ENCODE results near the gene HNRNPCL4.
"Not testable (repeated sequence)": the region's sequence is repeated elsewhere in the genome, so short reads cannot be mapped to it uniquely, and the experiment has no call there.

The HNRNPCL4 gene

GRCh38 chr1:13165531-13165930 is at the start of gene HNRNPCL4:
HNRNPCL4 (minus strand) TSS chr1:13165631; CDS start chr1:13165467, 164 bp downstream.
- not testable (repeated sequence) for DNase-seq (ENCODE audit: low read depth in 3 of 3, low spot score in 1 of 3)

- DNase-seq (ENCODE audit: low read depth in 3 of 3, low spot score in 1 of 3) = not testable (repeated sequence)
Observed at GRCh38 chr1:13208712-13209111, 43.3 kb upstream of the HNRNPCL4 start.

GRCh38 chr1:13201309-13201708 is 35.9 kb upstream of the HNRNPCL4 start, which contains the start of gene PRAMEF13:
PRAMEF13 (minus strand) TSS chr1:13201409; CDS start chr1:13199589, 1,820 bp downstream.
- not testable (repeated sequence) for DNase-seq (ENCODE audit: low read depth in 3 of 3, low spot score in 1 of 3)

GRCh38 chr1:13171548-13171947 is 6.1 kb upstream of the HNRNPCL4 start, which contains the start of gene PRAMEF9:
PRAMEF9 (plus strand) TSS chr1:13171848; CDS start chr1:13175281, 3,433 bp downstream.
- DNase-seq (ENCODE audit: low read depth in 3 of 3, low spot score in 1 of 3) = not testable (repeated sequence)

DNA sequence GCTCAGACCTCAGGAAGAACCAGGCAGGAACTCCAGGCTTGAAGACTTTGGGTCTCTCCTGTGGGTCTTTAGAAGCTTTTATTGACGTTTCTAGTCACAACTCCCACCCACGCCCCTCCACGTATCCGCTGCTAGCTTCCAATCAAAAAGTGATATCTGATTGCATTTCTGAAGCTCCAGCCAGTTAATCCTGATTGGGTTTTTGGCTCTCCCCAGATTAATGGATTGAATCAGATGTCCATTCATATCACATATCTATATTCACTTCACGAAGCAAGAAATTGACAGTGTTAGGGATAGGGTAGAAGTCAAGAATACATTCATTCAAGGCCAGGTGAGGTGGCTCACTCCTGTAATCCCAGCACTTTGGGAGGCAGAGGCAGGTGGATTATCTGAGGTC is 9.5 kb downstream of the HNRNPCL4 start, which contains the start of gene PRAMEF26:
TSS of gene PRAMEF26 (minus strand) at position 101 of the 400 bp plus-strand sequence. CDS start 2,914 bp downstream, outside the sequence.
- DNase-seq (ENCODE audit: low read depth in 3 of 3, low spot score in 1 of 3) = not testable (repeated sequence)

DNA sequence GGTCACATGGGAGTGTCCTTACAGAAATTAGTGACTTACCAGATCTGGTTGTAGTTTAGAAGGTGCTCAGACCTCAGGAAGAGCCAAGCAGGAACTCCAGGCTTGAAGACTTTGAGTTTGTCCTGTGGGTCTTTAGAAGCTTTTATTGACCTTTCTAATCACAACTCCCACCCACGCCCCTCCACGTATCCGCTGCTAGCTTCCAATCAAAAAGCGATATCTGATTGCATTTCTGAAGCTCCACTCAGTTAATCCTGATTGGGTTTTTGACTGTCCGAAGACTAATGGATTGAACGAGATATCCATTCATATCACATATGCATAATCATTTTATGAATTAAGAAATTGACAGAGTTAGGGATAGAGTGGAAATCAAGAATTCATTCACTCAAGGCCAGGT is 48.7 kb downstream of the HNRNPCL4 start, which contains the start of gene HNRNPCL2:
TSS of gene HNRNPCL2 (minus strand) at position 101 of the 400 bp plus-strand sequence. CDS start 454 bp downstream, outside the sequence.
- DNase-seq (ENCODE audit: low read depth in 3 of 3, low spot score in 1 of 3) = not testable (repeated sequence)

All from stimulated activated CD4-positive, alpha-beta T cell treated with anti-CD3 and anti-CD28 coated beads, TNF-alpha, amount 100 ng/mL, for 1 hour (primary cell).